HepG2 (cell line): ENCODE measurements around the gene GALNT12. TPM values are rescaled to one million over a fixed set of nuclear protein-coding genes. Genes with fewer than 3 reads are reported as not detected.

Source experiments
- ATAC-seq: fragments of 200-7000 bp; cut with Tn5 transposase; 3 replicates; pipeline ENCODE4 v1.9.1; 2020; ENCODE audit warnings: mild to moderate bottlenecking, moderate library complexity
- BruUV-seq: library from RNA; stranded (reverse); fragments of 400-500 nt; replicated peaks from 2 replicates; lab custom pipeline; 2021; lab: Mats Ljungman, UMichigan
- CTCF ChIA-PET: fragments of 300-600 bp; formaldehyde crosslinking; extraction: SDS; loops from one replicate; lab custom pipeline; 2021; ENCODE audit warnings: low total read pairs, inconsistent platforms, low intra/inter-chr PET ratio; lab: Yijun Ruan, JAX
- POLR2A ChIA-PET: fragments of 350-600 bp; sonication (Branson Sonifier 250); formaldehyde crosslinking; loops from one replicate; lab custom pipeline; 2020; ENCODE audit warnings: antibody characterized with exemption, inconsistent platforms; lab: Yijun Ruan, JAX
- DNase-seq: peaks from one replicate; pipeline ENCODE4 v3.0.0-alpha.2; 2015; ENCODE audit warnings: low spot score
- FAIRE-seq: peaks from 3 replicates; lab custom pipeline; 2011; peaks lifted over from hg19 to GRCh38; lab: Jason Lieb, UNC
- H2AFZ ChIP-seq: one replicate; pipeline ENCODE4 v1.6.1; 2011; ENCODE audit warnings: low read length, inconsistent platforms
- H3K27ac ChIP-seq: fragments of 300-600 bp; 3 replicates; pipeline ENCODE4 v1.8.0; 2011; ENCODE audit warnings: mixed run types, mild to moderate bottlenecking, mixed read lengths, low read length, inconsistent platforms; ENCODE audit not compliant: insufficient read depth; ENCODE audit errors: extremely low read length
- H3K27me3 ChIP-seq, 2 experiments: fragments of 200-600 bp in 1 of 2; 2 replicates in 1 of 2; 3 replicates in 1 of 2; pipeline versions ENCODE4 v1.6.0 to v1.8.0; 2011; ENCODE audit warnings: low read length in 2 of 2, mild to moderate bottlenecking in 2 of 2, moderate library complexity in 2 of 2, inconsistent platforms in 1 of 2; ENCODE audit not compliant: insufficient read depth in 2 of 2, control insufficient read depth in 1 of 2
- H3K36me3 ChIP-seq, 2 experiments: fragments of 200-600 bp in 1 of 2; replicated peaks in 1 of 2; 2 replicates in 1 of 2; 3 replicates in 1 of 2; pipeline versions ENCODE4 v1.5.1 to v1.8.0; 2011; ENCODE audit warnings: low read length in 2 of 2, inconsistent platforms in 1 of 2; ENCODE audit not compliant: insufficient read depth in 2 of 2, control insufficient read depth in 1 of 2
- H3K4me1 ChIP-seq: 2 replicates; pipeline ENCODE4 v1.5.1; 2012; ENCODE audit warnings: low read length, inconsistent platforms; ENCODE audit not compliant: insufficient read depth
- H3K4me2 ChIP-seq: 2 replicates; pipeline ENCODE4 v1.6.0; 2011; ENCODE audit warnings: low read depth, low read length, inconsistent platforms
- H3K4me3 ChIP-seq, 3 experiments: fragments of 200-600 bp in 1 of 3; sonication (generic), shearing (Covaris generic) in 1 of 3; replicated peaks in 1 of 3; 2 replicates each; pipeline ENCODE4 v1.5.1; 2011 to 2016; ENCODE audit warnings: low read length in 3 of 3, inconsistent platforms in 2 of 3, low read depth in 2 of 3, mild to moderate bottlenecking in 2 of 3, control low read depth in 1 of 3, mixed read lengths in 1 of 3; ENCODE audit not compliant: insufficient read depth in 1 of 3
- H3K79me2 ChIP-seq: one replicate; pipeline ENCODE4 v1.6.1; 2011; ENCODE audit warnings: low read length, inconsistent platforms; ENCODE audit not compliant: insufficient read depth
- H3K9ac ChIP-seq: 2 replicates; pipeline ENCODE4 v1.6.0; 2011; ENCODE audit warnings: mild to moderate bottlenecking, low read depth, low read length, inconsistent platforms; ENCODE audit not compliant: insufficient read depth
- H3K9me3 ChIP-seq: 2 replicates; pipeline ENCODE4 v1.5.1; 2012; ENCODE audit warnings: mild to moderate bottlenecking, low read length
- H4K20me1 ChIP-seq: 2 replicates; pipeline ENCODE4 v1.6.0; 2011; ENCODE audit warnings: inconsistent platforms, mild to moderate bottlenecking, low read length, moderate library complexity; ENCODE audit not compliant: insufficient read depth
- GZF1 ChIP-seq: sonication (generic); formaldehyde crosslinking; IDR thresholded peaks from 2 replicates; pipeline ENCODE4 v1.5.1; 2020; ENCODE audit warnings: mild to moderate bottlenecking, missing genetic modification reagents
- MATR3 ChIP-seq: sonication (generic); formaldehyde crosslinking; IDR thresholded peaks from 2 replicates; pipeline ENCODE4 v1.4.0; 2020; ENCODE audit warnings: missing genetic modification reagents
- MLLT10 ChIP-seq: sonication (generic); formaldehyde crosslinking; IDR thresholded peaks from 2 replicates; pipeline ENCODE4 v1.4.0; 2020; ENCODE audit warnings: missing genetic modification reagents
- NCOA5 ChIP-seq: sonication (generic); formaldehyde crosslinking; IDR thresholded peaks from 2 replicates; pipeline ENCODE4 v1.4.0; 2020; ENCODE audit warnings: missing genetic modification reagents
- NR2F2 ChIP-seq: IDR thresholded peaks from 2 replicates; pipeline ENCODE4 v1.6.1; 2012; ENCODE audit warnings: low read depth, inconsistent platforms, borderline replicate concordance
- PHF8 ChIP-seq: sonication (generic); formaldehyde crosslinking; IDR thresholded peaks from 2 replicates; pipeline ENCODE4 v1.5.0; 2020; ENCODE audit warnings: missing genetic modification reagents
- PITX1 ChIP-seq: sonication (generic); formaldehyde crosslinking; IDR thresholded peaks from 2 replicates; pipeline ENCODE4 v1.5.1; 2020; ENCODE audit warnings: mild to moderate bottlenecking, missing genetic modification reagents
- SETDB1 ChIP-seq: sonication (generic); formaldehyde crosslinking; IDR thresholded peaks from 2 replicates; pipeline ENCODE4 v1.5.1; 2020; ENCODE audit warnings: missing genetic modification reagents, mild to moderate bottlenecking, borderline replicate concordance
- ZFP36L2 ChIP-seq: sonication (generic); formaldehyde crosslinking; IDR thresholded peaks from 2 replicates; pipeline ENCODE4 v1.4.0; 2020; ENCODE audit warnings: missing genetic modification reagents
- ZNF10 ChIP-seq: sonication (generic); formaldehyde crosslinking; IDR thresholded peaks from 2 replicates; pipeline ENCODE4 v1.4.0; 2020; ENCODE audit warnings: mild to moderate bottlenecking, low read depth, missing genetic modification reagents, borderline replicate concordance
- ZNF382 ChIP-seq: sonication (generic); formaldehyde crosslinking; IDR thresholded peaks from 2 replicates; pipeline ENCODE4 v1.5.0; 2020; ENCODE audit warnings: missing genetic modification reagents, mild to moderate bottlenecking, borderline replicate concordance
- ZNF383 ChIP-seq: sonication (generic); formaldehyde crosslinking; IDR thresholded peaks from 2 replicates; pipeline ENCODE4 v1.4.0; 2020; ENCODE audit warnings: missing genetic modification reagents, mild to moderate bottlenecking, borderline replicate concordance
- ZNF564 ChIP-seq: sonication (generic); formaldehyde crosslinking; IDR thresholded peaks from 2 replicates; pipeline ENCODE4 v1.8.1; 2023; ENCODE audit warnings: mild to moderate bottlenecking, missing genetic modification reagents
- ZNF790 ChIP-seq: sonication (generic); formaldehyde crosslinking; IDR thresholded peaks from 2 replicates; pipeline ENCODE4 v1.8.0; 2022; ENCODE audit warnings: missing genetic modification reagents, mild to moderate bottlenecking, borderline replicate concordance
- ZNF879 ChIP-seq: sonication (generic); formaldehyde crosslinking; IDR thresholded peaks from 2 replicates; pipeline ENCODE4 v1.8.1; 2023; ENCODE audit warnings: missing genetic modification reagents
- ZSCAN22 ChIP-seq: sonication (generic); formaldehyde crosslinking; IDR thresholded peaks from 2 replicates; pipeline ENCODE4 v1.4.0; 2020; ENCODE audit warnings: mild to moderate bottlenecking, missing genetic modification reagents
- WGBS: methylation state at CpG from one replicate; pipeline ENCODE4 v1.1.6; 2017; ENCODE audit warnings: low lambda C conversion rate; 5-methylcytosine and 5-hydroxymethylcytosine counted together
- in situ Hi-C: cut with HindIII; loops from 2 replicates; pipeline ENCODE4 v1.10.0; 2017; ENCODE audit warnings: low pct_unique_long_range_greater_than_20kb; ENCODE audit not compliant: extremely low pct_ligation_motif_present
- intact Hi-C: fragments of 100-400 bp; cut with micrococcal nuclease; formaldehyde crosslinking; loops from one replicate; pipeline ENCODE4 v1.10.0; 2022; ENCODE audit not compliant: unreplicated experiment
- polyA plus RNA-seq, 8 experiments: library from polyadenylated mRNA; depleted of rRNA in 3 of 8; stranded (reverse) in 7 of 8; unstranded in 1 of 8; fragments of >200 nt; fragmentation: Illumina TruSeq in 4 of 8; extraction: Trizol in 4 of 8; gene quantifications; 2 replicates each; pipeline versions ENCODE4 v1.2.1 to v1.2.3, GENCODE V29; 2011 to 2016; ENCODE audit warnings: low read depth in 4 of 8, missing spikeins in 1 of 8, mixed read lengths in 1 of 8; ENCODE audit not compliant: insufficient read depth in 1 of 8
- total RNA-seq, 5 experiments: library from RNA; depleted of rRNA; stranded (reverse); fragments of >200 nt; fragmentation: Illumina TruSeq; extraction: Trizol; gene quantifications; 2 replicates each; pipeline ENCODE4 v1.2.3, GENCODE V29; 2016; ENCODE audit warnings: low read depth in 1 of 5
- TF ChIP-seq, protein P1 (sequence below): sonication (generic); formaldehyde crosslinking; conservative IDR thresholded peaks from 2 replicates; pipeline ENCODE4 v1.4.0; 2020; ENCODE audit warnings: missing genetic modification reagents
- TF ChIP-seq, protein P2 (sequence below): sonication (generic); formaldehyde crosslinking; IDR thresholded peaks from 2 replicates; pipeline ENCODE4 v1.4.0; 2020; ENCODE audit warnings: missing genetic modification reagents; ENCODE audit errors: not compliant biosample characterization

The GALNT12 gene
- total and polyA plus RNA-seq, 2 of the 13 experiments (the other 11 are each of a cell fraction or from before 2014, with no cell fraction given): 0.07 TPM; not detected in 1

DNA sequence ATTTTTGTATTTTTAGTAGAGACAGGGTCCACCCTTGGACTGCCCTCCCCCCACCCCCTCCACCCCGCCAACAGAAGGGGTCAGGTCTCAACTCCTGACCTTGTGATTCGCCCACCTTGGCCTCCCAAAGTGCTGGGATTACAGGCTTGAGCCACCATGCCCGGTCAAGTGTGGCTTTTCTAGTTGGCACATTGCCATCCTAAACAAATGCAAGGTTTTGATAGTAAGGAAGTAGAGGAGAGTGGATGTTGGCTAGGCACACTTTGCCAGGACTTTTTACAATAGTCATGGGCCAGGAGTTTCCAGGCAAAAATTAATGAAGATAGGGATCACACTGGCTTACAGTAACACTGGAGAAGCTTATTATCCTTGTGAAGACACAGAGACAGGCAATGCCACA, 62.4 kb downstream of the GALNT12 start:
- in situ Hi-C loops: no loop called here
- CTCF ChIA-PET: no interaction called here

More for the DNA sequence above, 62.4 kb downstream of the GALNT12 start:
- peaks cover 2 to 8% of the 10 kb centered on the region in 2 experiments; a peak in 3 of 5 replicates for H3K27me3 ChIP-seq
- no TSS peak for BruUV-seq
- ATAC-seq (no peak), DNase-seq (no peak)
- no peaks in the 10 kb centered on the region for H3K36me3 ChIP-seq
- H3K4me1 ChIP-seq: no peaks in the 10 kb centered on the region
- no peaks in the 10 kb centered on the region for H4K20me1 ChIP-seq
- intact Hi-C loops: no loop called here
- H3K27ac ChIP-seq: no peak overlapping the region
- no peaks in the 10 kb centered on the region for H3K79me2 ChIP-seq
- 24% methylated on average over 3 of the region's 3 CpGs for WGBS
- no peak overlapping the region for H3K9ac ChIP-seq
- H2AFZ ChIP-seq: no peak overlapping the region
- H3K4me3 ChIP-seq: no peak overlapping the region
- no peak overlapping the region for H3K4me2 ChIP-seq
- POLR2A ChIA-PET: no interaction called here
- TF ChIP-seq PHF8 (CRISPR knock-in tag) (no peak), ZFP36L2 (CRISPR knock-in tag) (no peak), MATR3 (CRISPR knock-in tag) (no peak), ZNF790 (no peak), SETDB1 (CRISPR knock-in tag) (no peak), ZNF383 (CRISPR knock-in tag) (no peak), NCOA5 (CRISPR knock-in tag) (no peak), ZNF564 (CRISPR knock-in tag) (no peak), MLLT10 (CRISPR knock-in tag) (no peak), ZNF382 (CRISPR knock-in tag) (no peak), ZNF10 (CRISPR knock-in tag) (no peak), GZF1 (CRISPR knock-in tag) (no peak), NR2F2 (no peak), PITX1 (no peak), ZNF879 (CRISPR knock-in tag) (no peak), ZSCAN22 (CRISPR knock-in tag) (no peak)
- TF ChIP-seq, protein P1, sequence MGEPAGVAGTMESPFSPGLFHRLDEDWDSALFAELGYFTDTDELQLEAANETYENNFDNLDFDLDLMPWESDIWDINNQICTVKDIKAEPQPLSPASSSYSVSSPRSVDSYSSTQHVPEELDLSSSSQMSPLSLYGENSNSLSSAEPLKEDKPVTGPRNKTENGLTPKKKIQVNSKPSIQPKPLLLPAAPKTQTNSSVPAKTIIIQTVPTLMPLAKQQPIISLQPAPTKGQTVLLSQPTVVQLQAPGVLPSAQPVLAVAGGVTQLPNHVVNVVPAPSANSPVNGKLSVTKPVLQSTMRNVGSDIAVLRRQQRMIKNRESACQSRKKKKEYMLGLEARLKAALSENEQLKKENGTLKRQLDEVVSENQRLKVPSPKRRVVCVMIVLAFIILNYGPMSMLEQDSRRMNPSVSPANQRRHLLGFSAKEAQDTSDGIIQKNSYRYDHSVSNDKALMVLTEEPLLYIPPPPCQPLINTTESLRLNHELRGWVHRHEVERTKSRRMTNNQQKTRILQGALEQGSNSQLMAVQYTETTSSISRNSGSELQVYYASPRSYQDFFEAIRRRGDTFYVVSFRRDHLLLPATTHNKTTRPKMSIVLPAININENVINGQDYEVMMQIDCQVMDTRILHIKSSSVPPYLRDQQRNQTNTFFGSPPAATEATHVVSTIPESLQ: no peak
- TF ChIP-seq, protein P2, sequence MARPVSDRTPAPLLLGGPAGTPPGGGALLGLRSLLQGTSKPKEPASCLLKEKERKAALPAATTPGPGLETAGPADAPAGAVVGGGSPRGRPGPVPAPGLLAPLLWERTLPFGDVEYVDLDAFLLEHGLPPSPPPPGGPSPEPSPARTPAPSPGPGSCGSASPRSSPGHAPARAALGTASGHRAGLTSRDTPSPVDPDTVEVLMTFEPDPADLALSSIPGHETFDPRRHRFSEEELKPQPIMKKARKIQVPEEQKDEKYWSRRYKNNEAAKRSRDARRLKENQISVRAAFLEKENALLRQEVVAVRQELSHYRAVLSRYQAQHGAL (CRISPR knock-in tag): no peak
- TF ChIP-seq, all 625 proteins: peak for 0
- no peaks in the 10 kb centered on the region for H3K9me3 ChIP-seq
- no peak for FAIRE-seq
